Lower leg skin (tissue), 4 donors: ENCODE data around the gene IFT74. TPM values are rescaled to one million over a fixed set of nuclear protein-coding genes. Genes with fewer than 3 reads are reported as not detected.

ENCODE experiments used
- DNase-seq, 2 donors: peaks; one replicate each; pipeline ENCODE4 v3.0.0-alpha.2; 2019; ENCODE audit warnings: low spot score in 2 of 2
- H3K4me3 ChIP-seq: fragments of 200-600 bp; sonication (generic); 2 replicates; pipeline ENCODE4 v1.5.1; 2017; ENCODE audit warnings: mild to moderate bottlenecking, low read depth; ENCODE audit not compliant: poor library complexity, severe bottlenecking
- CTCF ChIP-seq, 3 donors: fragments of 450-650 bp; IDR thresholded peaks; one replicate each; pipeline ENCODE4 v1.5.1; 2016; ENCODE audit warnings: antibody characterized with exemption in 3 of 3, mild to moderate bottlenecking in 3 of 3, moderate library complexity in 2 of 3
- POLR2A ChIP-seq, 2 donors: fragments of 450-650 bp; IDR thresholded peaks; one replicate each; pipeline ENCODE4 v1.6.1; 2016 to 2017; ENCODE audit warnings: antibody characterized with exemption in 2 of 2, mild to moderate bottlenecking in 1 of 2, moderate library complexity in 1 of 2
- whole genome bisulfite sequencing, 2 donors: methylation state at CpG; one replicate each; pipeline ENCODE4 v1.1.5; 2018; 5-methylcytosine and 5-hydroxymethylcytosine counted together
- intact Hi-C: fragments of 100-400 bp; cut with DNase I; formaldehyde crosslinking; loops from one replicate; pipeline ENCODE4 v1.15.0; 2023; ENCODE audit warnings: low total_unique reads
- total RNA-seq, 4 donors: library from RNA; depleted of rRNA; stranded (reverse); fragments of >200 nt; gene quantifications; one replicate each; pipeline ENCODE4 v1.1.0, GENCODE V29; 2016

The IFT74 gene
- total RNA-seq, 4 donors from 2014 or later: 7.6 to 13.9 (median 9.9) TPM

GRCh38 chr9:26975728-26976707 lies 19.8 kb downstream of the IFT74 start:
- 90% methylated on average over 18 of the region's 18 CpGs for WGBS, 2 donors
- TF ChIP-seq POLR2A (IDR thresholded peaks at IDR 0.05): no peak
- no peak for TF ChIP-seq CTCF (IDR thresholded peaks at IDR 0.05)
- intact Hi-C loops: no loop called here
- no peak for DNase-seq
- no peak overlapping the region for H3K4me3 ChIP-seq

GRCh38 chr9:26983340-26983739 lies 27.1 kb downstream of the IFT74 start:
- intact Hi-C loops: no loop called here
- H3K4me3 ChIP-seq: no peak overlapping the region
- DNase-seq: no peak
- TF ChIP-seq POLR2A (IDR thresholded peaks at IDR 0.05) (no peak), CTCF (IDR thresholded peaks at IDR 0.05) (no peak)
- WGBS, 2 donors: 67 to 76% methylated on average over 1 of the region's 1 CpG

GRCh38 chr9:26995810-26996209 lies 39.6 kb downstream of the IFT74 start:
- intact Hi-C loops: no loop called here
- TF ChIP-seq CTCF (IDR thresholded peaks at IDR 0.05) (no peak), POLR2A (IDR thresholded peaks at IDR 0.05) (no peak)
- no peak overlapping the region for H3K4me3 ChIP-seq
- no peak for DNase-seq
- 91 to 92% methylated on average over 2 of the region's 2 CpGs for WGBS, 2 donors

- H3K4me3 ChIP-seq: no peak overlapping the region
- DNase-seq: no peak
- 84 to 91% methylated on average over 3 of the region's 3 CpGs for WGBS, 2 donors
- intact Hi-C loops: no loop called here
- TF ChIP-seq POLR2A (IDR thresholded peaks at IDR 0.05) (no peak), CTCF (IDR thresholded peaks at IDR 0.05) (no peak)
Measured at GRCh38 chr9:27003426-27004077, 47.3 kb downstream of the IFT74 start.

- intact Hi-C loops: no loop called here
- DNase-seq: no peak
- 95 to 96% methylated on average over 3 of the region's 3 CpGs for WGBS, 2 donors
- H3K4me3 ChIP-seq: no peak within 1 kb of the TSS
- no peak for TF ChIP-seq POLR2A (IDR thresholded peaks at IDR 0.05)
- TF ChIP-seq CTCF (IDR thresholded peaks at IDR 0.05): no peak
Measured at GRCh38 chr9:27005491-27005890, 49.3 kb downstream of the IFT74 start, which contains the start of gene LRRC19. LRRC19 (minus strand) TSS chr9:27005672; CDS start chr9:26999694, 5,978 bp downstream.
